Measurements from ENCODE around the gene NTRK2.

NTRK2 gene

DNA sequence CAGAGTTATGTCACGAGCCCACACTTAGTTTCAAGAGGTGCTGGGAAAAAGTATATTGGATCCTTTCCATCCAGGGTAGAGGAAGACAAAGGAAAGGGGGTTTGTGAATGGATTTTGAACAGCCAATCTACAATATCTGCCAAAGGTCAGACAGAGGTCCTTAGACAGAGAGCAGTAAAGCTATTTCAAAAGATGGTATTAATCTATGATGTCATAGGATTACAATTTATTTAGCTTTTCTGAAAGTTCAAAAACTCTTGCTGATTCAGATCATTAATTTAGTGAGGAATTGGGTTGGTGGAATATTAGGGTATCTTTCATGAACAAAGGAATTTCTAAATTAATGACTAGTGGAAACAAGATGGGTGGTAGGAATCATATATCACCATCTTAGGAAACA, 126.9 kb downstream of the NTRK2 start:
- no peak overlapping the region for H3K27ac Mint-ChIP-seq
- no peaks in the 10 kb centered on the region for H3K4me1 Mint-ChIP-seq (ENCODE audit: low read depth)
- H3K4me3 Mint-ChIP-seq, result no peak overlapping the region
- H3K9me3 Mint-ChIP-seq (ENCODE audit: low read depth), result no peaks in the 10 kb centered on the region
- peaks cover 3% of the 10 kb centered on the region for H3K27me3 Mint-ChIP-seq
- no peaks in the 10 kb centered on the region for H3K36me3 Mint-ChIP-seq

DNA sequence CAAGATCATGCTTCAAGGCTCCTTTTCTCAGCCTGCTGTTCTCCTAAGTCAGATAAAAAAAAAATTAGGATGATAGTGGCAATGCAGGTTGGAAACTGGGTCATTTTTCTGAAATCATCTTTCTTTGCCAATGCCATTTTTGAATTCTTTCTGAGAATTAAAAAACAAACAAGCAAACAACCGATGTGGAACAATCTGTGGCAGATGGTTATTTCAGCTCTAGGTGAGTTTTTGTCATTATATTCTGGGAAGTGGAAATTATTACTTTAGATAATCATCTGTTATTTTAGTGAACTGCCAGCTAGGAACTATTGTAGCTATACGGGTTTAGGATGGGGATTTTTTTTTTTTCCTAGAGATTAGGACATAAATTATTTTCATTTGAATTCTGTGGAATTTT, 129.7 kb downstream of the NTRK2 start:
- Mint-ChIP-seq H3K27ac (no peak overlapping the region), H3K27me3 (peaks cover 2% of the 10 kb centered on the region), H3K9me3 (ENCODE audit: low read depth) (no peaks in the 10 kb centered on the region), H3K4me1 (ENCODE audit: low read depth) (no peaks in the 10 kb centered on the region), H3K4me3 (no peak overlapping the region), H3K36me3 (no peaks in the 10 kb centered on the region)

DNA sequence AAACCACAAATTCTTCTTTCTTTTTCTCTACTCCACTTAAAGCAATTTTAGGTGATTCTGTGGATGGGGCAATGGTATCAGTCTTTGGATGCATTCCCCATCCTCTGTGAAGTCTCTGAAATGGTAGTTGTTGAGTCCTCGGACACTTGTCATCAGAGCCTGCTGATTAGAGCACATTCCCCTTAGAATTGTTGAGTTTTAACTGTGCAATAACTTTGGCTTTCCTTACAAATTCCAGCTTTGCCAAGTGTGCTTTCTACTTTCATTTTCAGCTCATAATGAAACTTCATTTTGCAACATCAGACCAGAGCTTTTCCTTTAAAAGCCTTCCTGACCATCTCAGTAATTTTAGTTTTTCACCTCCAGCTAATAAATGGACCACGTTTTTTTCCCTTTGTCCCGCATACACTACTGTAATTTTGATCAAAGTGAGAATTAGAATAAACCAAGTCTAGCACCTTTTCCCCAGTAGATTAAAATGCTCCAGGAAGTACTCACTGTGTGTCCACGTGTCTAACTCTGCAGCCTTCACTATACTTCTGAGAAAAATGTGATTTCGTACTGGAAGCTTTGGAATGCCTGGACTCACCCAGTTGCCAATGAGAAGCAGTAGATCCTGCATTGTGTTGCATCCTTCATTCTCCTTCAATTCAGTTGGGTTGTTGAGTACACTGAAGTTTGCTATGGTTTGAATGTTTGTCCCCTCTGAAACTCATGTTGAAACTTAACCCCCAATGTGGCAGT, 135.6 kb downstream of the NTRK2 start:
- H3K9me3 Mint-ChIP-seq (ENCODE audit: low read depth), result no peaks in the 10 kb centered on the region
- H3K27me3 Mint-ChIP-seq, result no peaks in the 10 kb centered on the region
- no peak overlapping the region for H3K4me3 Mint-ChIP-seq
- no peaks in the 10 kb centered on the region for H3K4me1 Mint-ChIP-seq (ENCODE audit: low read depth)
- no peaks in the 10 kb centered on the region for H3K36me3 Mint-ChIP-seq
- H3K27ac Mint-ChIP-seq, result no peak overlapping the region

DNA sequence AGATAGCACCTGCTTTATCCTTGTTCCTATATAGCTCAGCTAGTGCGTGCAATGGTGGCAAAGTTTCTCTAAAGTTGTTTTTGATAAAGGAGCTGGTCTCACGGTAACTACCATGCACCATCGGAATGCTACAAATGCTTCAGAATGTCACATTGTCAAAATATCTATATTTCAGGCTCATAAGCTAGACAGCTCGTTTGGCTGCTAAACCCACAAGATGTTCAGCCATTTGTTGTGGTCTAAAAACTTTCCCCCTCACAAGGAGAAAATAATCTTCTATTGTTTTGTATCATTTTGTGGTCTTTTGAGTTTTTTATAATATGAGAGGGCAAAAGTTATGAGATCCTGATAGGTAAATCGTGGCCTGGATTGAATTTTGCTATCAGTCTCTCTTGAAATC, 137.9 kb downstream of the NTRK2 start:
- Mint-ChIP-seq H3K36me3 (no peaks in the 10 kb centered on the region), H3K9me3 (ENCODE audit: low read depth) (no peaks in the 10 kb centered on the region), H3K4me1 (ENCODE audit: low read depth) (no peaks in the 10 kb centered on the region), H3K27me3 (no peaks in the 10 kb centered on the region), H3K27ac (no peak overlapping the region), H3K4me3 (no peak overlapping the region)

DNA sequence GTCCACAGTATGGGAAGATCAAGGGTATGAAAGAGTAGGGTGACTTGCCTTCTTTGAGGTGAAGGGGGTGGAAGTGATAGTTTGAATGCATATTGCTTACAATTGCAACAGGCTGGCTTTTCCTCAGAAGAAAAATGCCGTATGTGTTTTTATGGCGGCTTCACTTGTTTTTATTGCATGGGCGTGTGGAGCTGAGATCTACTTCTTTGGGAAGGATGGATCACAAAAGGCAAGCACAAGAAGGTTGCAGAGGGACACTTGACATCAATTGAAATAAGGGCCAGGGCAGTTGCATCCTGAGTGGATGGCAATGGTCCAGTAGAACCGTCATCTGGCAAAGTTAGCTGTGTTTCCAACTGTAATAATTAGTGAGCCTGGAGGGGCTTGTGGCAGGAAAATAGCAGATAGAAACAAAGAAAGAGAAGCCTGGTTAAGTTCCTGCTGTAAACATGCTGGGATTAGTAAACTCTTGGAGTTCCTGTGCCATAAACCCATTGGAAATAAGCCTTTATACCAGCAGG, 138.4 kb downstream of the NTRK2 start:
- Mint-ChIP-seq H3K4me3 (no peak overlapping the region), H3K27me3 (no peaks in the 10 kb centered on the region), H3K4me1 (ENCODE audit: low read depth) (no peaks in the 10 kb centered on the region), H3K36me3 (no peaks in the 10 kb centered on the region), H3K27ac (no peak overlapping the region), H3K9me3 (ENCODE audit: low read depth) (no peaks in the 10 kb centered on the region)

DNA sequence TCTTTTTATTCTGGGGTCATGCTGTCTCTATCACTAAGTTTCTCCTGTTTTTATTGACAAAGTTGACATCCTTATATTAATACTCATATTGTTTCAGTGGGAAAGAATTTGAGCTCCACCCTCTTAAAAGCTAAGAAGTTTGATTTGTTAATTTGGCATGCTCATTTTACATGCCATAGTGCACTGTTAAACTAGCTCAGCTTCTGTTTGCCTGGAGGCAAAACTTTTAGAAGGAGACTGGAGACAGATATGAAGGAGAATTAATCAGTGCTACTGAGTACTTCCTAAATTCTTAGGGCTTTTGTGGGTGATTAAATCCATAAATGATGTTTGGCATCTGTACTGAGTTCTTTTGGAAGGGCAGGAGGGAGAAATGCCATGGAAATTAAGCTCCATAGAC, 138.9 kb downstream of the NTRK2 start:
- Mint-ChIP-seq H3K36me3 (no peaks in the 10 kb centered on the region), H3K27me3 (no peaks in the 10 kb centered on the region), H3K9me3 (ENCODE audit: low read depth) (no peaks in the 10 kb centered on the region), H3K4me3 (no peak overlapping the region), H3K27ac (no peak overlapping the region), H3K4me1 (ENCODE audit: low read depth) (no peaks in the 10 kb centered on the region)

DNA sequence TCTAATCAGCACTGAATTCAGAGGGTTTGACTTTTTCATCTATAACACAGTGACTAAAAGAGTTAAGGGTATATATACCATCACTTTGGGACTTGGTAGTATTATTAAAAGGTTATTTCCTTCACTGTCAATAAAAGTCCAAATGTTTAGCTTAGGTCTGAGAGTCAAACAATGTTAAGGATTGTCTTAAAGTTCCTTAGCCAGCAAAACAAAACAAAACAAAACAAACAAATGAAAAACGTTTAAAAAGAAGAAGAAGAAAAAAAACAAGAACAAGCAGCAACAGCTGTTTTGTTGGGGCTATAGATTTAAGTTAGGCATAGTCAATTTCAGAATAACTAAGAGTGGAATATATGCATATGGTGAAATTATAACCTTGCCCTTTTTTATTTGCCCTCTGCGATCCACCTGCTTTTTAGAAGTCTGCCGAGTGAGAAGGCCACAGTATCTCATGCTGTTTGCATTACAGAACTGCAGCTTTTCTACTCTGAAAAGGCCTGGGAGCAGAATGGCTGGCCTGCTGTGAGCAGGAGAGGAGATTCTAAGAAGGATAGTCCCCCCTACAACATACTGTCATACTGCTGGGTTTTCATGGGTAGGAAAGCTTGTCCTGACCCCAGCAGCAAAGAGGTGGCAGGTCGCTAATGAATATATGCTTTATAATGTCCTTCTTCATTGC, 141.7 kb downstream of the NTRK2 start:
- Mint-ChIP-seq H3K9me3 (ENCODE audit: low read depth) (no peaks in the 10 kb centered on the region), H3K36me3 (no peaks in the 10 kb centered on the region), H3K27me3 (no peaks in the 10 kb centered on the region), H3K4me1 (ENCODE audit: low read depth) (no peaks in the 10 kb centered on the region), H3K4me3 (no peak overlapping the region), H3K27ac (no peak overlapping the region)

DNA sequence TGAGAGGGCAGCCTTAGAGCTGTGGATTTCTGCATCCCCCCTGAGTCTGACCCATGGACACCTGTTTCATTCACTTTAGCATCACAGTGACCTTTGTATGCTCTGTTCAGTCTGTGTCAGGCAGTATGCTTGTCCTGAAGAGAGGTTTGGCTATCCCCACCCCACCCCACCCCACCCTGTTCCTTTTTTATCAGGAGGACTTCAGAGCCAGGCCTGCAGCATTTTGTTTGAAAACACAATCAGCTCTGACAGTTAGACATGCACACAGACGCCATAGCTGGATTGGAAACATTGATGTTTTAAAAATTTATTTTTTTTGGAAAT, 142.2 kb downstream of the NTRK2 start:
- no peaks in the 10 kb centered on the region for H3K4me1 Mint-ChIP-seq (ENCODE audit: low read depth)
- H3K9me3 Mint-ChIP-seq (ENCODE audit: low read depth), result no peaks in the 10 kb centered on the region
- no peak overlapping the region for H3K4me3 Mint-ChIP-seq
- H3K27me3 Mint-ChIP-seq, result no peaks in the 10 kb centered on the region
- H3K27ac Mint-ChIP-seq, result no peak overlapping the region
- no peaks in the 10 kb centered on the region for H3K36me3 Mint-ChIP-seq

DNA sequence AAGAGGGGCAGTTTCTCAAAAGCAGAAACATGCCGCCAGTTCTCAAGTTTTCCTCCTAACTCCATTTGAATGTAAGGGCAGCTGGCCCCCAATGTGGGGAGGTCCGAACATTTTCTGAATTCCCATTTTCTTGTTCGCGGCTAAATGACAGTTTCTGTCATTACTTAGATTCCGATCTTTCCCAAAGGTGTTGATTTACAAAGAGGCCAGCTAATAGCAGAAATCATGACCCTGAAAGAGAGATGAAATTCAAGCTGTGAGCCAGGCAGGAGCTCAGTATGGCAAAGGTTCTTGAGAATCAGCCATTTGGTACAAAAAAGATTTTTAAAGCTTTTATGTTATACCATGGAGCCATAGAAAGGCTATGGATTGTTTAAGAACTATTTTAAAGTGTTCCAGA, 142.8 kb downstream of the NTRK2 start:
- Mint-ChIP-seq H3K4me3 (no peak overlapping the region), H3K27me3 (no peaks in the 10 kb centered on the region), H3K9me3 (ENCODE audit: low read depth) (no peaks in the 10 kb centered on the region), H3K4me1 (ENCODE audit: low read depth) (no peaks in the 10 kb centered on the region), H3K36me3 (no peaks in the 10 kb centered on the region), H3K27ac (no peak overlapping the region)

DNA sequence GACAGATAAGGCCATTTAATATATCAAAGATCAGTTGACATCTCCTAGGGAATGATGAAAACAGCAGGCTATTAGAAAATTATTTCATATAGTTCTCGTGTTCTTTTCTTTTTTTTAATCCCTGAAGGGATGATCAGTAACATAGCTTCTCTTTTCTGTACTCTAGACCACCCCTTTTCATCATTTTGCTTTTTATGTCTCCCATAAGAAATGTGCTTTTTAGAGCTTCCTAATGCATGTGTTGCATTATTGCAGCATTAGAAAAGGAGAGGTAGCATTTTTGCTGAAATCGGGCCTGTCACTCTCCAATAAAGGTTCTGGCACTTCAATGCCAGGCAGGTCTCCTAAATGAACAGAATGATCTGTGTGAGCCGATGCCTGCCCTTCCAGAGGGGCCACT, 143.3 kb downstream of the NTRK2 start:
- Mint-ChIP-seq H3K27me3 (no peaks in the 10 kb centered on the region), H3K36me3 (no peaks in the 10 kb centered on the region), H3K4me3 (no peak overlapping the region), H3K4me1 (ENCODE audit: low read depth) (no peaks in the 10 kb centered on the region), H3K9me3 (ENCODE audit: low read depth) (no peaks in the 10 kb centered on the region), H3K27ac (no peak overlapping the region)

DNA sequence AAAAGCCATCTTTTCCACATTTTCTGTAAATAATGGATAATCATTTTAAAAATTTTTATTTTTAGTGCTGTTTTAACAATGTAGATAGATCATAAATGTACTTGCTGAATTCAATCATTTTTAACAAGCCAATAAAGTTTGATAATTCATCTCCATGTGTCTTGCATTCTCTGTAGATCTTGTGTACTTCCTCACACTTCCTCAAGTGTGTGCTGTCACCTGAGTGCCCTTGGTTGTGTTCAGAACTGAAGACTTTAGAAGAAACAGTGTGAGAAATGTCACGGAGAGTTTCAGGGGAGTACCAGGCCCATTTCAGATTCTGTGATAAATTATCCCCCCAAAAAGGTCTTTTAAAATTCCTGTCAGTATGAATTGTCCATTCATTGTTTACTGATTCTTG, 146.0 kb downstream of the NTRK2 start:
- H3K36me3 Mint-ChIP-seq, result no peaks in the 10 kb centered on the region
- H3K27ac Mint-ChIP-seq, result no peak overlapping the region
- H3K9me3 Mint-ChIP-seq (ENCODE audit: low read depth), result no peaks in the 10 kb centered on the region
- H3K27me3 Mint-ChIP-seq, result peaks cover 1% of the 10 kb centered on the region
- H3K4me3 Mint-ChIP-seq, result no peak overlapping the region
- no peaks in the 10 kb centered on the region for H3K4me1 Mint-ChIP-seq (ENCODE audit: low read depth)

DNA sequence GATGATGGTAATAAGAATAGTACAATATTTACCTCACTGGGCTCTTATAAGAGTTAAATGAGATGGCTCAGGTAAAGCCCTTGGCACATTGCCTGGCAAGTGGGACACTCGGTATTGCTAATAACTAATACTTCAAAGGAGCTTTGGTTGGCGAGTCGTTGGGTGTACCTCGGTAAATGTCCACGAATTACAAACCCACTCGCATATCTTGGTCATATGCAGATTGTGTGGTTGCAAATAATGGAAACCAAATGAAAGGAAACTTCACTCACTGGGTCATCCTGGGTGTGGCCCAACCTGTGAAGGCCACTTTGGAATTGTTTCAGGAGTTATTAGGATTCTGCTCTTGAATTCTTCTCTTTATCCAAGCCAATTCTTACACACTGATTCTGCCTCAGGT, 147.5 kb downstream of the NTRK2 start:
- Mint-ChIP-seq H3K27me3 (peaks cover 1% of the 10 kb centered on the region), H3K27ac (no peak overlapping the region), H3K36me3 (no peaks in the 10 kb centered on the region), H3K4me1 (ENCODE audit: low read depth) (no peaks in the 10 kb centered on the region), H3K4me3 (no peak overlapping the region), H3K9me3 (ENCODE audit: low read depth) (no peaks in the 10 kb centered on the region)

DNA sequence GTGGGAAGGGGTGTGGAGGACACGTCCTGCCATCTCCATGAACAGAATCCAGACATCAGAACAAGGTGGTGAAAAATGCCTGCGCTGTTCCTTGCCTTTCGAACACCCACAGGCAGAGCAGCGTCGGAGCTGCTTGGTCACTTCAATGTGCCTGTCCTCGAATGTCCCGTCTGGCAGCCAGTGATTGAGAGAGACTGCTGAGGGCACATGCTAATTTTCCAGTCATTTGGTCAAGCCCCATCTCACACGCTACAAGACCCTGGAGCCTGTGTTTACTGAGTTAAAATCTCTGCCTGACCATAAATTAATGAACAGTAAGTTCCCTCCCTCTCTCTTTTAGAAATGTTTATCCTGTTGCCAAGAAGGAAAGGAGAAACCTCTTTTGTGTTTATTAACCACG, 149.3 kb downstream of the NTRK2 start:
- Mint-ChIP-seq H3K9me3 (ENCODE audit: low read depth) (no peaks in the 10 kb centered on the region), H3K27me3 (peaks cover 3% of the 10 kb centered on the region), H3K4me3 (no peak overlapping the region), H3K36me3 (no peaks in the 10 kb centered on the region), H3K4me1 (ENCODE audit: low read depth) (no peaks in the 10 kb centered on the region), H3K27ac (no peak overlapping the region)

DNA sequence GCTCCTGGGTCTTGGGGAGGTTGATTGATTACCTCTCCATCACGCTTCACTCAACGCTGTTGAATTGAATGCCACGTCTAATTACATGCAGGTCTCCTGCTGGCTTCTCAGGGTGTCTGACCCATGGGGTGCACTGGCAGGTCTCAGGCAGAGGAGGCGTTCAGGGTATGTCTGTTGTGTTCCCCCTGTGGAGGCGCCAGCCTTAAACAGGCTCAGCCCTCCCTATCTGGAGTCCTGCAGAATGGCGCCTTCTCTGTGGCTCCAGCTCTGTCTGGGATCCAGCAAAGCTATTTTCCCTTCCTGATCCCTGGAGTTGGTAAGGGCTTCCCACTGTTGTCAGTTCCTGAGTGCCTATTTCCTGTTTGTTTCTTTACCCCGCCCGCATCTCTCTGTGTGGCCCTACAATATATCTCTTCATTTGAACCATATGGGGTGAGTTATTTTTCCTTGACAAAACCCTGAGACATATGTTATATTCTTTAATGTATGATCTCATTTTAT, 150.0 kb downstream of the NTRK2 start:
- H3K4me1 Mint-ChIP-seq (ENCODE audit: low read depth), result no peaks in the 10 kb centered on the region
- H3K27ac Mint-ChIP-seq, result no peak overlapping the region
- H3K9me3 Mint-ChIP-seq (ENCODE audit: low read depth), result no peaks in the 10 kb centered on the region
- no peak overlapping the region for H3K4me3 Mint-ChIP-seq
- H3K36me3 Mint-ChIP-seq, result no peaks in the 10 kb centered on the region
- H3K27me3 Mint-ChIP-seq, result peaks cover 3% of the 10 kb centered on the region

DNA sequence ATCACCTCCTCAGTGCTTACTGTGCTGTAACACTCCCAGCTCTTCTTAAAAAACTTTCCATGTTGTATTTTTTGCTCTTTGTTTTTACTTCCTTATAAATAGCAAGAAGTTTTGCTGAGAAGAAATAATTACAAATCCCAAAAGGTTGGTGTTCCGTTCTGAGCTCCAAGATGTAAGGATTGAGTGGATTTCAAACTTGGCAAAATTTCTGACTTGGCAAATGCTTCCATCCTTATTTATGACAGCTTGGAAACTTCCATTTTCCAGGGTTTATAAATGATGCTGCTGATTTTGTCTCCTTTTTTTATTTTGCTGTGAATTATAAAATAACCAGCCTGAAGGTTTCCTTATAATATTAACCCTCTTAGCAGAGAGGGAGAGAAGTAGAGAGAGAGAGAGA, 151.9 kb downstream of the NTRK2 start:
- no peak overlapping the region for H3K27ac Mint-ChIP-seq
- no peaks in the 10 kb centered on the region for H3K9me3 Mint-ChIP-seq (ENCODE audit: low read depth)
- H3K27me3 Mint-ChIP-seq, result peaks cover 3% of the 10 kb centered on the region
- no peak overlapping the region for H3K4me3 Mint-ChIP-seq
- no peaks in the 10 kb centered on the region for H3K36me3 Mint-ChIP-seq
- H3K4me1 Mint-ChIP-seq (ENCODE audit: low read depth), result no peaks in the 10 kb centered on the region
